CD4-positive, alpha-beta T cell treated with Interleukin-6 for 4 hours (primary cell): ENCODE results near the gene PTPA.
A peak's percentile ranks its signal among the peaks of the same experiment; 100 is the strongest.
"Not testable (repeated sequence)": the region's sequence is repeated elsewhere in the genome, so short reads cannot be mapped to it uniquely, and the experiment has no call there.

Source experiments
- DNase-seq: peaks from one replicate; pipeline ENCODE4 v3.0.0-alpha.2; 2020; ENCODE audit warnings: mixed read lengths

PTPA gene

DNA sequence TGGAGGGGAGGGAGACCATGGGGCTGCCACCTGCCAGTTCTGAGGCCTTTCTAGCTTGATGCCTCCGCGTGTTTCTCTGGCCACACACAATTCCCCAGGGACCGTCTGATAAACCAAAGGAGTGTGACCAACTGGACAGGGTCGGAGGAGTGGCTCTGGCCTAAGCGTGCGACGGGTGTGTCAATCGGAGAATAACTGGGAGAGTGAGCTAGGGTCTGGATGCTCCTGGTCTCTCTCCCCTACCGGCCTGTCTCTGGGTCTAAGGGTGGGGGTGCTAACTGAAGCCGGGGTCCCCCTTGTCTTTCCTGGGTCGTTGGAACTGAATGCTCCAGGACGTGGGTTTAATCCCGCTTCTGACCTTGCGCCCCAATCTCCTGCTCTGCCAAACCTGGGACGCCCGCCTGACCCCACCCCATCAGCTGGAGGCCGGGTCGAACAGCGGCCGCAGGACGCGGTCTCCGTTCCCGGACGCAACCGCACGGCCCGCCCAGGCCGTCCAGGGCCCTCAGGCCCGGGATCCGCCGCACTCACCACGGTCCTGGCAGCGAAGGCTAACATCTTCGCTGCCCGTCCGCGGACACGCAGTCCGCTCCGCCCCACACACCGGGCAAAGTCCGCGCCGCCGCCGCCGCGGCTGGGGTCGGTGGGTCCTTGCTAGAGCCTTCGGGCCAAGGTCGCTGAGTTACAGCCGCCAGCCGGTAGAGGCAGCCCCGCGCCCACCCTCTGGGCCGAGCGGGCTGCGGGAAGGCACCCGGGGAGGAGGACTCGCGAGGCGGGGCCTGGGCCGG lies 1.1 kb upstream of the PTPA start:
- DNase-seq: peak; percentile 20

DNA sequence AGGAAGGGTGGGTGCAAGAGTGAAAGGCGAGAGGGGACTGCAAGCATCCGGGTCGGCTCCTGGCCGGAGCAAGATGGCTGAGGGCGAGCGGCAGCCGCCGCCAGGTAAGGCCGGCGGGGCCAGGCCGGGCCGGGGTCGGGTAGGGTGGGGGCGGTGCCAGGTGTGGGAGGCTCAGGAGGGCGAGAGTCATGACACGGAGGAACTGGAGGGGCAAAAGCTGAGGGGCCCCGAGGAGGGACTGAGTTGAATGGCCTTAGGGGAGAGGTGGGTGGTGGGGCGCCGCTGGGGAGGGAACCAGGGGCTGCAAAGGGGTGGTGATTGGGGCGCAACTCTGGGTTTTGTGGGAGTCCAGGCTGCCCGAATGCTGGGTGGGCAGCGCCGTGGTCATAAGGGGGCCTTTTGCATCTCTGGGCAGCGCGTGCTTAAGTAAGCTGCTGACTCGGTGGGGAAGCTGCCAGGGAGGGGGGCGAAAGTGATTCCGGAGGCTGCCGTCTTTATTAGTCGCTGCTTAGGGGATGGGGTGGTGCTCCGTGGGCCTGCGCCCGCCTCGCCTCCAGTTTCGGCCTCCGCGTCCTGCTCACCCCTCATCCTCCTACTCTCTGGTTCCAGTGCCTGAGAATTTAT lies 425 bp downstream of the PTPA start:
- peak; percentile 37 for DNase-seq

- DNase-seq: not testable (repeated sequence)
Observed at GRCh38 chr9:129112526-129112925, 1.3 kb downstream of the PTPA start.

DNA sequence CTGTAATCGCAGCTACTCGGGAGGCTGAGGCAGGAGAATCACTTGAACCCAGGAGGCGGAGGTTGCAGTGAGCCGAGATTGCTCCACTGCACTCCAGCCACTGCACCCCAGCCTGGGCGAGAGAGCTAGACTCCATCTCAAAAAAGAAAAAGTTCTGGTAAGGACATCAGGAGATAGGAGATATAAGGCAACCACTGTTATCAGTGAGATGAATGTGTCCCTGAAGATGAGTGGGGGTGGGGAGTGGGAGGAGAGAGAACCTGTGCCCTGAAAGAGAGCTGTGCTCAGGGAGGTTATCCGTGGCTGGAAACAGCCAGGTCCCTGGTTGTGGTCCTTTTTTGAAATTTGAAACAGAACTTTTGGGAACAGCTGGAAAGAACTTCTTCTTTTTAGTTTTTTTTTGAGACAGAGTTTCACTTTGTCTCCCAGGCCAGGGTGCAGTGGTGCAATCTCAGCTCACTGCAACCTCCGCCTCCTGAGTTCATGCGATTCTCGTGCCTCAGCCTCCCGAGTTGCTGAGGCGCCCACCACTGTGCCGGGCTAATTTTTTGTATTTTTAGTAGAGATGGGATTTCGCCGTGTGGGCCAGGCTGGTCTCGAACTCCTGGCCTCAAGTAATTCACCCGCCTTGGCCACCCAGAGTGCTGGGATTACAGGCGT lies 2.6 kb downstream of the PTPA start:
- no peak for DNase-seq

GRCh38 chr9:129118799-129119198 lies 7.6 kb downstream of the PTPA start:
- DNase-seq: no peak

- no peak for DNase-seq
Observed at GRCh38 chr9:129121483-129121882, 10.3 kb downstream of the PTPA start.

DNA sequence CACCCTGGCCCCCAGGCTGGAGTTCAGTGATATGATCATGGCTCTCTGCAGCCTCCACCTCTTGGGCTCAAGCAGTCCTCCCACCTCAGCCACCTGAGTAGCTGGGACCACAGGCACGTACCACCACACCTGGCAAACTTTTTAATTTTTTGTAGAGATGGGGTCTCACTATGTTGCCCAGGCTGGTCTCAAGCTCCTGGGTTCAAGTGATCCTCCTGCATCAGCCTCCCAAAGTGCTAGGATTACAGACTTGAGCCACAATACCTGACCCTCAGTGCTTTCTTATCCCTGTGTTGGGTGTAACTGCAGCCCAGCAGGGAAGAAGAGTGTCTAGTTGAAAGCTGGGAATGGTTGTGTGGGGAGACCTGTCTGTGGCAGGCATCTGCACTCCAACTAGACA lies 10.9 kb downstream of the PTPA start:
- DNase-seq: no peak

GRCh38 chr9:129122976-129123375 lies 11.8 kb downstream of the PTPA start:
- DNase-seq: not testable (repeated sequence)

DNA sequence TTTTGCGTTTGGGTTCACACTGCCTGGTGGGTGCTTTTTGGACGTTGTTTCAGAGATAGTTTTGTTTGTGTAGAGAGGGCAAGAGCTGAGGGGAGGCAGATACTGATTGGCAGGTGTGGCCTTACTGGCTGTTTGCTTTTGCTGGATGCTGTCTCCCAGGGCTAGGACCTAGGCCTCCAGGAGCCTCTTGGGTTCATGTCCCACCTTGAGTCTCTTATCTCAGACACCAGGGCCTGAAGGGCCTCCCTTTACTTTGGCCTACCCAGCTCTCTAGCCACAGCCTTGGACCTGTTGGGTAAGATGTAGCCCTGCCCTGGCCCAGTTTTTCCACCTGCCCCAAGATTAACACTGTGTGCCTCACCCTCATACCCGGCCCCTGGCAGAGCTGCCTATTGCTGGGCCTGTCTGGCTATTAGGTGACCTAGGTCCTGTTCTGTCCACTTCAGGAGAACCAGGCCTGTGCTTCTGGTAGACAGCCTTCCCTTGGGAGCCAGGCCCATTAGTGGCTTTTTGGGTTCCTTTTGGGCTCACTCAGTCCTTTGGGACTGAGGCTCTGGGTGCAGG lies 13.4 kb downstream of the PTPA start:
- DNase-seq: no peak

DNA sequence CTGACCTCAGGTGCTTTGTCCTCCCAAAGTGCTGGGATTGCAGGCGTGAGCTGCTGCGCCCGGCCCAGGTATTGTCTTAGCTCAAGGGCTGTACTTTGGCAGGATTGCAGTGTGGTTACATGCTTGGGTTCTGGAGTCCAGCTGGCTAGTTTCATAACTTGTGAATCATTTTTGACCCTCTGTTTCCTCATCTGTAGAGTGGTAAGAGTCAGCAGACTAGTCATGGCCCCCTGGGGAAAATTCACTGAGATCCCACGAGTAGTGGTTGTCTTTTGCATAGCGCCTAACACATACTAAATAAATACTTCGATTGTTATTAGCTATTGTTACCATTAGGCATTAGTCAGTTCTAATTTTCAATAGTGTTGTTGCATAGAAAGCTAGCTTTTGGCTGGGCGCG lies 14.3 kb downstream of the PTPA start:
- no peak for DNase-seq

- no peak for DNase-seq
Observed at GRCh38 chr9:129126749-129127618, 15.8 kb downstream of the PTPA start.

DNA sequence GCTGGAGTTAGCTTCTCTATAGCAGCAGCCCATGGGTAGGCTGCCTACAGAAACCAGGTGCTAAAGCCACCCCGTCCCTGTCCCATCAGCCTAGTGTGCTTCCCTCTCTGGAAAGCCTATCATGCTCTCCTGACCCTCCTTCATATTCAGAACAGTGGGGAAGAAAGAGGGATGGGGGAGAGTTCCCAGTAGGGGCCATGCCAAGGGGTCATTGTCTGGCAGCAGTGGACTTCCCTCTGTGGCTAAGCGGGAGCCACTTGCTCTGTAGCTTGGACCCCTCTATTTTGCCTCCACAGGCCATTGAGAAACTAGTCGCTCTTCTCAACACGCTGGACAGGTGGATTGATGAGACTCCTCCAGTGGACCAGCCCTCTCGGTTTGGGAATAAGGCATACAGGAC lies 17.5 kb downstream of the PTPA start:
- DNase-seq: no peak

- DNase-seq: not testable (repeated sequence)
Observed at GRCh38 chr9:129130271-129130670, 19.1 kb downstream of the PTPA start.

GRCh38 chr9:129130791-129131190 lies 19.6 kb downstream of the PTPA start:
- no peak for DNase-seq

DNA sequence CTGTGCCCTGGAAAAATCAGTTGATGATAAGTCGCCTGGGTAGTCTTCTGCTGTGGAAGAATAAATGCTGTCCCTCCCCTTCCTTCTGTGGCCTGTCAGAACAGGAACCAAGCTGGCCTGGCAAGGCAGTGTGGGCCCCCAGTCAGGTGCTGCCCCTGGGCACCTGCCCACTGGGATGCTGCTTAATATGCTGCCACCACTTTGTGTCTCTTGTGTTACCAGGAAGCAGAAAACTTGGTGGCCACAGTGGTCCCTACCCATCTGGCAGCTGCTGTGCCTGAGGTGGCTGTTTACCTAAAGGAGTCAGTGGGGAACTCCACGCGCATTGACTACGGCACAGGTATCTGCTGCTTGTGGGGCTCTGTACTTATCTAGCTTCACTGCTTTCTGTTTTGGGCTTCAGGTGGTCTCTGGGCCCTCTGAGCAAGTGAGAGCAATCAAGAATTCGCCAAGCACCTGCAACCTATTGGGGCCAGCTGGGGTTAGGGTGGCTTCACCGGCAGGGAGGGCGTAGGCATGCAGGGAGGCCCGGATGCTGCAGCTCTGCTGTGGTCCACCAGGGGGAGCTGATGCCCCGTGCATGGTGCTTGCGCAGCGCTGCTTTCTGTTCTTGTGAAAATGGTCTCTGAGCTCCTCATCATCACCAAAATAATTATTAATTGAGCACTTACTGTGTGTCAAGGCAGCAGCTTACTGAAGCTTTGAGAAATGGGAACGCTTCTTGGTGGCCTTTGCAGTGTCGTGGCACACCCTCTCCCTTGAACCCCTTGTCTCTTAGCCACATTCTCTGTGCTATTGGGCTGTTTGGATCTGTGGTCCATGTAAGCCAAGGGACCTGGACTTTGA lies 20.3 kb downstream of the PTPA start:
- DNase-seq: peak; percentile 88

DNA sequence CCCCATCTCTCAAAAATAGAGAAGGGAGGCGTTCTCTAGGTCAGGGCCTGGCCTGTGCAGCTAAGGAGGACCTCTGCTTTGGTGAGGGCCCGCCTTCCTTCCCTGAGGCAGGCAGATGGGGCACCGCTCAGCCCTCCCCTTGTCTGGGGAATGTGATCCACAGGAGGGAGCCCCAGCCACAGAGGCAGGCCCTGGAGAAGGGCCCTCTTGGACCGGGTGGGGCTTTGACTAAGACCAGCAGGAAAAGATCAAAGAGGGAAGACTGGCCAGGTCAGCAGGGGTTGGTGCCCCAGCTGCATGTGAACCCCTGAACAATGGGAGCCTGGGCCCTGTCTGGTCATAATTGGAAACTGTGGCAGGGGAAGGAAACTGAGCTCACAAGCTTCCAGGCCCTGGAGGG lies 21.9 kb downstream of the PTPA start:
- DNase-seq: no peak

DNA sequence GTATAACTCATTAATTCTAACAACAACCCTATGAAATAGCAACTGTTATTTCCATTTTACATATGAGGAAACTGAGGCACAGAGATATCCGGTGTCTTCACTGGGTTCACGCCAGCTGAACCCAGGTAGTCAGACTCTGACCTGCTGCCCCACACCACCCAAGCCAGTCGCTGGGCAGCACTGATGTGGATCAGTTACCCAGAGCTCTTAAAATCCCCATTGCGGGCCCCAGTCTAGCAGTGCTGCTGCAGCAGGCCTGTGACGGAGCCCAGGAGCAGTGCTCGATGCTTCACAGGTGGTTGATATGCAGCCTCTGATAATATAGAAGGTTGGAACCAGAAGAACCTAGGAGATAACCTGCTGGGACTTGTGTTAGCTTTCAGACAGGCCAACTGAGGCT lies 24.3 kb downstream of the PTPA start:
- DNase-seq: no peak

- no peak for DNase-seq
Observed at GRCh38 chr9:129136446-129137035, 25.3 kb downstream of the PTPA start.

GRCh38 chr9:129137292-129138143 lies 26.3 kb downstream of the PTPA start:
- no peak for DNase-seq

DNA sequence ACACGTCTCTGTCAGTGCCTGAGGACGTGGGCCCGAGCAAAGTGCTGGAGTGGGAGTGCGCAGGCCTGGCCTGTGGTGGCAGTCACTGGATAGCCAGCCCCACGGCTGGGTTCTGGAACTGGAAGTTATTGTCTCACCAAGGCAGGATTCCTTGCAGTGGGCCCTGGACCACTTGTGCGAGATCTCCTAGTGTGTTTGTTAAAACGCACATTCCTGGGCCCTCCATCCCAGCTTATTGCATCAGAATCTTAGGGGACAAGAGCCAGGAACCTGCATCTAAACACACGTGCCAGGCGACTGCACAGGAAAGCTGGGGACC lies 26.9 kb downstream of the PTPA start:
- DNase-seq: no peak
